Measurements from ENCODE around the gene CHAD.
"Not testable (repeated sequence)": the region's sequence is repeated elsewhere in the genome, so short reads cannot be mapped to it uniquely, and the experiment has no call there.

CHAD gene

GRCh38 chr17:50493744-50494143 lies 25.1 kb upstream of the CHAD start:
- no peak for DNase-seq (ENCODE audit: low read depth)

DNA sequence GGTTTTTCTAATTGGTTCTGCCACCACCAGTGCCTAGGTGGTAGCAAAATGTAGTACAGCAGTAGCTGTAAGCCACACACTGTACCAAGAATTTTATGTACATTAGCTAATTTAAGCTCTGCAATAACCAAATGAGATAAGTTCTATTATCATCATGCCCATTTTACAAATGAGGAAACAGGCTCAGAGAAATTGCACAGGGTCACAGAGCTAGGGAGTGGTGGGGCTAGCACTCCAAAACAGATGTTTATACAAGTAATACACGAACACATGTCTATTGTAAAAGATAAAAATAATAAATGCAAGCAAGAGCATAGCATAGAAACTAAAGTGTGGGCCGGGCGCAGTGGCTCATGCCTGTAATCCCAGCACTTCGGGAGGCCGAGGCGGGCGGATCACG lies 23.5 kb upstream of the CHAD start:
- no peak for DNase-seq (ENCODE audit: low read depth)

GRCh38 chr17:50491505-50491904 lies 22.8 kb upstream of the CHAD start:
- DNase-seq (ENCODE audit: low read depth), result no peak

DNA sequence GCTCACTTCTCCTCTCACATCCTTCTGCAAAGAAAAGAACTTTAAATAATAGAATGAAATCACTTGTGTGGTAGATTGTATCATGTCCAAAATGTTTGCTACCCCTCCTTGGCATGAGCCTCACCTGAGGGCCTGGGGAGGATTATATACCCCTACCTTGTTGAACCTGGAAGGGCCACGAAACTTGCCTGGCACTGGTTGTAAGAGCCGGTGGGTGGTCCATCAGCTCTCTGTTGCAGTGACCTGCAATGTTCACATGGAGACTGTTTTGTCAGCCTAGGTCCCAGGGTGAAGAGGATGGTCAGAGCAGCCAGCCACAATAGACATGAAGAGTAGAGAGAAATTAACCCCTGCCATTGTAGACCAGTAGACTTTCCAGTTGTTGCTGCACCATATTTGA lies 20.2 kb upstream of the CHAD start:
- DNase-seq (ENCODE audit: low read depth), result no peak

GRCh38 chr17:50487213-50488096 lies 18.8 kb upstream of the CHAD start:
- DNase-seq (ENCODE audit: low read depth), result no peak

- no peak for DNase-seq (ENCODE audit: low read depth)
These were observed 15.9 kb upstream of the CHAD start for GRCh38 chr17:50484386-50485155.

- no peak for DNase-seq (ENCODE audit: low read depth)
These were observed 14.6 kb upstream of the CHAD start for GRCh38 chr17:50483266-50483665.

DNA sequence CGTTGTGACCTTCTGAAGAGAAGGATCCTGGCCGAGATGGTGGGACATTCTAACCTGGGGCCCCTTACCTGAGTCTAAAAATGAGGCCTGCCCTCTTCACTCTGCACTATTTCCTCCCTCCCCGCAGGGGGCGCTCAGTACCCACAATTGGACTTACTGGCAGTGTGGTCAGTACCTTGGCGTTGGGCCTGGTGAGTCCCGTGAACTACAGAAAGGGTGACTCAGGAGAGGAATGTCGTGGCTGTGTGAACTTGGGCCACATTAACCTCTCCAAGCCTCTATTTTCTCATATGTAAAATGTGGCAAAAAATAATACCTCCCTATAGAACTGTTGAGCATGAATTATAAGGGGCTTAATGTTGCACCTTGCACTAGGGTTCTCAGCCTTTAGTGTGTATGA lies 13.8 kb upstream of the CHAD start:
- DNase-seq (ENCODE audit: low read depth), result peak; percentile 95

DNA sequence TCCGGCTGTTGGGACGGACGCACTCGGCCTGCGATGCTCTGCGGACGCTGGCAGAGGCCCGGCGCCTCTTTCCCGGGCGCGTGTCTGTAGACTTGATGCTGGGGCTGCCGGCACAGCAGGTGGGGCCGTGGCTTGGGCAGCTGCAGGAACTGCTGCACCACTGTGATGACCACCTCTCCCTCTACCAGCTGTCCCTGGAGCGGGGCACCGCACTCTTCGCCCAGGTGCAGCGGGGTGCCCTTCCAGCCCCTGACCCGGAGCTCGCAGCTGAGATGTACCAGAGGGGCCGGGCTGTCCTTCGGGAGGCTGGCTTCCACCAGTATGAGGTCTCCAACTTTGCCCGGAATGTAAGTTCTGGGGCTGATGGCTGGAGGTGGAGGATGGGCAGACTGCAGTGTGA lies 13.4 kb upstream of the CHAD start:
- no peak for DNase-seq (ENCODE audit: low read depth)

GRCh38 chr17:50481648-50482047 lies 13.0 kb upstream of the CHAD start:
- DNase-seq (ENCODE audit: low read depth), result no peak

DNA sequence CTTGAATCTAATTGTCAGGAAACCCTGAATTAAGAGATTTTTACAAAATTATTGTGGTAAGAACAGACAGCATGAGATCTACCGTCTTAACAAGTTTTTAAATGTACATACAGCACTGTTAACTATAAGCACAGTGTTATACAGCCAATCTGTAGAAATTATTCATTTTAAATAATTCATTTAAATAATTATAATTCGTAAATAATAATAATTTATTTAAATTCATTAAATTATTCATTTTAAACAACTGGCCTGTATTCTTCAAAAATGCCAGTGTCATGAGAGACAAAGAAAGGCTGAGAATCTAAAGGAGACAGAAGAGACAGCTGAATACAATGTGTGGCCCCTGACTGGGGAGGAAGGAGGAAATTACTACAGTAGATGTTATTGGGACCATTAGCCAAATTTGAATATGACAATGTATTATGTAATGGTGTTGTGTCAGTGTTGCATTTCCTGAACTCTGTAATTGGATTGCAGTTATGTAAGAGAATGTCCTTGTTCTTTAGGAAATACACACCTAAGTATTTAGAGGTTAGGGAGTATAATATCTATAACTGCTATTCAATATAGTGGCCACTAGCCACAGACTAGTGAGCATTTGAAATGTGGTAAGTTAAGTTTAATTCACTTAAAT lies 12.3 kb upstream of the CHAD start:
- no peak for DNase-seq (ENCODE audit: low read depth)

DNA sequence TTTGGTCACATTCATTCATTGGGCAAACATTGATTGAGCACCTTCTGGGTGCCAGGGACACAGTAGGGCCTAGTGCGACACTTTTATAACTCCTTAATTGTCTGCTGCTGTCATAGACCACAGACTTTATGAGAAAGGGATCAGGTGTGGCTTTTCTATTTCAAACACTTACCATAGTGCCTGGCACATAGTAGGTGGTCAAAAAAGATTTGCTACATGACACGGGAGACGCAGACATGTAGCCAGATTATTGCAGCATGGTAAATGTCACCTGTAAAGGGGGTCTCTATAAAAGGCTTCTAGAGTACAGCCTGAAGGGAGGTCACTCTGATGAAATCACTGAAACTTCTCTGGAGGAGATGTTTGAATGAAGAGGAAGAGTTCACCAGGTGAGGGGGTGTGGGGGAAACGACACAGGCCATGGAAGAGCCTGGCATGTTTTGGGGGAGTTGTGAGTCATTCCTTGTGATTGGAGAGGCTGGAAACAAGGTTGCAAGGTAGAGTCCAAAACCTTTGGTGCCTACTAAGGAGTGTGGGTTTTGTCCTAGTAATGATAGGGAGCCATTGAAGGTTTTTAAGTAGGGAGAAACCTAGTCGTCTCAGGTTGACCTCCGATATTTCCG lies 11.6 kb upstream of the CHAD start:
- no peak for DNase-seq (ENCODE audit: low read depth)

DNA sequence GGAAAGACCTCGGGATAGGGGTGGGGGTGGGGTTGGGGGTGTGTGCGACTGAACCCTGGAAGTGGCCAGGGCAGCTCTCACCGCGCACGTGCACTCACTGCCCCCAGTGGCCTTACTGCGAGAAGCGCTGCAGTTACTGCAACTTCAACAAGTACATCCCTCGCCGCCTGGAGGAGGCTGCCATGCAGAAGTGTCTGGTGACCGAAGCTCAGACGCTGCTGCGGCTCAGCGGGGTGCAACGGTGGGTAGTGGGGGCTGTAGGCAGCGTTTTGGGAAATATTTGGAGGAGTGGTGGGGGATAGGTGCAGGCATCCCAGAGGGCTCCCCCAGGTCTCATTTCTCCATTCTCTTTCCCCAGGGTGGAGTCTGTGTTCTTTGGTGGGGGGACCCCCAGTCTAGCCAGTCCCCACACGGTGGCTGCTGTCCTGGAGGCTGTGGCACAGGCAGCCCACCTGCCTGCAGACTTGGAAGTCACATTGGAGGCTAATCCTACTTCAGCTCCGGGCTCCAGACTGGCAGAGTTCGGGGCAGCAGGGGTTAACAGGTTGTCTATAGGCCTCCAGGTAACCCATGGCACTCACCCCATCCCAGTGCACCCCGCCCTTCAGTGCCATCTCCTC lies 11.0 kb upstream of the CHAD start:
- DNase-seq (ENCODE audit: low read depth), result peak; percentile 47

DNA sequence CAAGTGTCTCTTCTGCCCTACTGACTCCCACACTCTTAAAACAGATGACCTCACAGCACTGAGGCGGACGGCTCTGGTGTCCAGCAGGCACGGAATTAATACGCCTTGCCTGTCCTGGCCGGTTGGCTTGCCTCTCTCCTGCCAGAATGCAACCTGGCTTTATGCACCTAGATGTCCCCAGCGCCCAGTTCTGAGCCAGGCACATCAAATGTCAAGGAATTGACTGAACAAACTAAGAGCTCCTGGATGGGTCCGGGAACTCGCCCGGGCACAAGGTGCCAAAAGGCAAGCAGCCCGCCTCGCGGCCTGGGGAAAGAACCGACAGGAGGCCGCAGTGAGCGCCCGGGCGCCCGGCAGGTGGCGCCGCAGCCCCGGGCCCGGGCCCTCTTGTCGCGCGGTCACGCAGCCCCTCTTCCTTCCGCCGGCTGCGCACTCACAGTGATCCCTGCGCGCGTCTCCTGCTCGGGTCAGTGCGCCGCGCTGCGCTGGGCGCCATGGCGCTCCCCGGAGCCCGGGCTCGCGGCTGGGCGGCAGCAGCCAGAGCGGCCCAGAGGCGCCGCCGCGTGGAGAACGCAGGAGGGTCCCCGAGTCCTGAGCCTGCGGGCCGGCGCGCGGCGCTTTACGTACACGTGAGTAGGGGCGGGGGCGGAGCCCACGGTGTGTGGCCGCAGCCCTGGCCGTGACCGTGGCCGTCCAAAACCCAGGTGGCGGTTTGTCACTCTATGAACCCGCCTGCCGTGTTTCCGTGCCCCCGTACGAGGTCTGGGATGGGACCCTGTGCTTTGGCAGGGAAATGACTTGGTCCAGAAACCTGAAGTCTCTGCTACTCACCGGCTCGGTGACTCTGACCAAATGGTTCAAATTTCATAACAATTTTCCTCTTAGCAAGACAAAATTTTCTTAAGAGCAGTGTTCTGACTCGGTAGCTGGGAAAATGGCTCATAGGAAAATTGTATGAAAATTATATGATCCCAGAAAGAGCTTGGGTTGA lies 10.0 kb upstream of the CHAD start, which contains the start of gene RSAD1:
Gene RSAD1 (plus strand): TSS at position 470 of the 991 bp plus-strand sequence. CDS start 25 bp downstream, at position 495.
- peak; percentile 75 for DNase-seq (ENCODE audit: low read depth)

DNA sequence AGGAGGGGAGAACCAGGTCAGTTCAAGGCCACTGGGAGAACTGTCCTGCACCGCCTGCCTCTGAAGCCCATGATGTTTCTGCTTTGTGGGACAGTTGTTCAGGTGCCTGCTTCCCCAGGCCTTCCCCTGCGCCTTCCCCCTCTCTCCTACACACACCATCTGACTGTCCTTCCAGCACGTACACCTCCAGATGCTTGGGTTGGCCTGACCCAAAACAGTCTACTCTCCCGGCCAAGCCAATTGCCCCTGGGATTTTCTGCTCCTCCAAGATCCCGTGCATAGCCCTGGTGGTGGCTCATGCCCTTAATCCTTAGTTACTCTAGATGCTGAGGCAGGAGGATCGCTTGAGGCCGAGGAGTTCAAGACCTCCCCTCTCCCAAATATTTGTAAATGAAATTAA lies 9.3 kb upstream of the CHAD start:
- no peak for DNase-seq (ENCODE audit: low read depth)

GRCh38 chr17:50476545-50477315 lies 8.1 kb upstream of the CHAD start:
- no peak for DNase-seq (ENCODE audit: low read depth)

GRCh38 chr17:50475775-50476544 lies 7.3 kb upstream of the CHAD start:
- not testable (repeated sequence) for DNase-seq (ENCODE audit: low read depth)

GRCh38 chr17:50475362-50475761 lies 6.7 kb upstream of the CHAD start:
- no peak for DNase-seq (ENCODE audit: low read depth)

DNA sequence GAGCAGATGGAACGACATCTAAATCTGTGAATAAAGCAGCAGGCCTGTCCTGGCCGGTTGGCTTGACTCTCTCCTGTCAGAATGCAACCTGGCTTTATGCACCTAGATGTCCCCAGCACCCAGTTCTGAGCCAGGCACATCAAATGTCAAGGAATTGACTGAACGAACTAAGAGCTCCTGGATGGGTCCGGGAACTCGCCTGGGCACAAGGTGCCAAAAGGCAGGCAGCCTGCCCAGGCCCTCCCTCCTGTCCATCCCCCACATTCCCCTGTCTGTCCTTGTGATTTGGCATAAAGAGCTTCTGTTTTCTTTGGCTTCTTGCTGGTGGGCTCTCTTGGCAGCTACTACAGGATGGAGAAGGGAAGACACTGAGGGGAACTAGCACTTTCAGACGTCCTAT lies 5.8 kb upstream of the CHAD start:
- DNase-seq (ENCODE audit: low read depth), result no peak

Data from GM04504 (cell line).